HepG2 (cell line): Measurements from ENCODE around the gene AK9. TPM values are rescaled to one million over a fixed set of nuclear protein-coding genes. Genes with fewer than 3 reads are reported as not detected.
"Not testable (repeated sequence)": the region's sequence is repeated elsewhere in the genome, so short reads cannot be mapped to it uniquely, and the experiment has no call there.

Experiments used
- ATAC-seq: fragments of 200-7000 bp; cut with Tn5 transposase; 3 replicates; pipeline ENCODE4 v1.9.1; 2020; ENCODE audit warnings: mild to moderate bottlenecking, moderate library complexity
- BruUV-seq: library from RNA; stranded (reverse); fragments of 400-500 nt; replicated peaks from 2 replicates; lab custom pipeline; 2021; lab: Mats Ljungman, UMichigan
- CTCF ChIA-PET: fragments of 300-600 bp; formaldehyde crosslinking; extraction: SDS; loops from one replicate; lab custom pipeline; 2021; ENCODE audit warnings: low total read pairs, inconsistent platforms, low intra/inter-chr PET ratio; lab: Yijun Ruan, JAX
- POLR2A ChIA-PET: fragments of 350-600 bp; sonication (Branson Sonifier 250); formaldehyde crosslinking; loops from one replicate; lab custom pipeline; 2020; ENCODE audit warnings: antibody characterized with exemption, inconsistent platforms; lab: Yijun Ruan, JAX
- DNase-seq: peaks from one replicate; pipeline ENCODE4 v3.0.0-alpha.2; 2015; ENCODE audit warnings: low spot score
- FAIRE-seq: peaks from 3 replicates; lab custom pipeline; 2011; peaks lifted over from hg19 to GRCh38; lab: Jason Lieb, UNC
- H2AFZ ChIP-seq: one replicate; pipeline ENCODE4 v1.6.1; 2011; ENCODE audit warnings: low read length, inconsistent platforms
- H3K27ac ChIP-seq: fragments of 300-600 bp; 3 replicates; pipeline ENCODE4 v1.8.0; 2011; ENCODE audit warnings: mixed run types, mild to moderate bottlenecking, mixed read lengths, low read length, inconsistent platforms; ENCODE audit not compliant: insufficient read depth; ENCODE audit errors: extremely low read length
- H3K27me3 ChIP-seq, 2 experiments: fragments of 200-600 bp in 1 of 2; 2 replicates in 1 of 2; 3 replicates in 1 of 2; pipeline versions ENCODE4 v1.6.0 to v1.8.0; 2011; ENCODE audit warnings: low read length in 2 of 2, mild to moderate bottlenecking in 2 of 2, moderate library complexity in 2 of 2, inconsistent platforms in 1 of 2; ENCODE audit not compliant: insufficient read depth in 2 of 2, control insufficient read depth in 1 of 2
- H3K36me3 ChIP-seq, 2 experiments: fragments of 200-600 bp in 1 of 2; replicated peaks in 1 of 2; 2 replicates in 1 of 2; 3 replicates in 1 of 2; pipeline versions ENCODE4 v1.5.1 to v1.8.0; 2011; ENCODE audit warnings: low read length in 2 of 2, inconsistent platforms in 1 of 2; ENCODE audit not compliant: insufficient read depth in 2 of 2, control insufficient read depth in 1 of 2
- H3K4me1 ChIP-seq: 2 replicates; pipeline ENCODE4 v1.5.1; 2012; ENCODE audit warnings: low read length, inconsistent platforms; ENCODE audit not compliant: insufficient read depth
- H3K4me2 ChIP-seq: 2 replicates; pipeline ENCODE4 v1.6.0; 2011; ENCODE audit warnings: low read depth, low read length, inconsistent platforms
- H3K4me3 ChIP-seq, 3 experiments: fragments of 200-600 bp in 1 of 3; sonication (generic), shearing (Covaris generic) in 1 of 3; replicated peaks in 1 of 3; 2 replicates each; pipeline ENCODE4 v1.5.1; 2011 to 2016; ENCODE audit warnings: low read length in 3 of 3, inconsistent platforms in 2 of 3, low read depth in 2 of 3, mild to moderate bottlenecking in 2 of 3, control low read depth in 1 of 3, mixed read lengths in 1 of 3; ENCODE audit not compliant: insufficient read depth in 1 of 3
- H3K79me2 ChIP-seq: one replicate; pipeline ENCODE4 v1.6.1; 2011; ENCODE audit warnings: low read length, inconsistent platforms; ENCODE audit not compliant: insufficient read depth
- H3K9ac ChIP-seq: 2 replicates; pipeline ENCODE4 v1.6.0; 2011; ENCODE audit warnings: mild to moderate bottlenecking, low read depth, low read length, inconsistent platforms; ENCODE audit not compliant: insufficient read depth
- H3K9me3 ChIP-seq: 2 replicates; pipeline ENCODE4 v1.5.1; 2012; ENCODE audit warnings: mild to moderate bottlenecking, low read length
- H4K20me1 ChIP-seq: 2 replicates; pipeline ENCODE4 v1.6.0; 2011; ENCODE audit warnings: inconsistent platforms, mild to moderate bottlenecking, low read length, moderate library complexity; ENCODE audit not compliant: insufficient read depth
- AGO1 ChIP-seq: fragments of 200-400 bp; formaldehyde crosslinking; IDR thresholded peaks from 2 replicates; pipeline ENCODE4 v1.6.1; 2017; ENCODE audit warnings: mild to moderate bottlenecking, low read depth, low read length, moderate library complexity; ENCODE audit not compliant: poor library complexity, severe bottlenecking
- ARID4A ChIP-seq: sonication (generic); formaldehyde crosslinking; IDR thresholded peaks from 2 replicates; pipeline ENCODE4 v1.5.0; 2020; ENCODE audit warnings: mild to moderate bottlenecking, missing genetic modification reagents, borderline replicate concordance
- CEBPB ChIP-seq: IDR thresholded peaks from 2 replicates; pipeline ENCODE4 v1.6.1; 2011; ENCODE audit warnings: low read depth, low read length, improper control_type of control experiment, borderline replicate concordance
- CERS6 ChIP-seq: sonication (generic); formaldehyde crosslinking; IDR thresholded peaks from 2 replicates; pipeline ENCODE4 v1.5.0; 2020; ENCODE audit warnings: missing genetic modification reagents
- HMG20A ChIP-seq: IDR thresholded peaks from 2 replicates; pipeline ENCODE4 v1.6.1; 2016; ENCODE audit warnings: borderline replicate concordance
- MIXL1 ChIP-seq: IDR thresholded peaks from 2 replicates; pipeline ENCODE4 v1.6.1; 2016
- NFATC3 ChIP-seq: sonication (generic); formaldehyde crosslinking; IDR thresholded peaks from 2 replicates; pipeline ENCODE4 v1.5.1; 2020; ENCODE audit warnings: mild to moderate bottlenecking, missing genetic modification reagents
- NFKBIZ ChIP-seq: IDR thresholded peaks from 2 replicates; pipeline ENCODE4 v1.6.1; 2018; ENCODE audit warnings: missing genetic modification reagents, missing compliant biosample characterization
- POLR2AphosphoS2 ChIP-seq: IDR thresholded peaks from 2 replicates; pipeline ENCODE4 v1.6.1; 2011; ENCODE audit warnings: low read depth, low read length, improper control_type of control experiment
- SETDB1 ChIP-seq: sonication (generic); formaldehyde crosslinking; IDR thresholded peaks from 2 replicates; pipeline ENCODE4 v1.5.1; 2020; ENCODE audit warnings: missing genetic modification reagents, mild to moderate bottlenecking, borderline replicate concordance
- THYN1 ChIP-seq: sonication (generic); formaldehyde crosslinking; IDR thresholded peaks from 2 replicates; pipeline ENCODE4 v1.8.1; 2023; ENCODE audit warnings: low read depth, mild to moderate bottlenecking, moderate library complexity, missing genetic modification reagents, borderline replicate concordance
- ZFP36 ChIP-seq: fragments of 150-350 bp; IDR thresholded peaks from 2 replicates; pipeline ENCODE4 v1.6.1; 2018; ENCODE audit warnings: borderline replicate concordance, low read length, low read depth; ENCODE audit not compliant: partially characterized antibody
- ZNF282 ChIP-seq: fragments of 450-650 bp; IDR thresholded peaks from 2 replicates; pipeline ENCODE4 v1.6.1; 2018; ENCODE audit not compliant: partially characterized antibody
- ZNF746 ChIP-seq: sonication (generic); formaldehyde crosslinking; IDR thresholded peaks from 2 replicates; pipeline ENCODE4 v1.8.0; 2022; ENCODE audit warnings: mild to moderate bottlenecking, missing genetic modification reagents
- WGBS: methylation state at CpG from one replicate; pipeline ENCODE4 v1.1.6; 2017; ENCODE audit warnings: low lambda C conversion rate; 5-methylcytosine and 5-hydroxymethylcytosine counted together
- in situ Hi-C: cut with HindIII; loops from 2 replicates; pipeline ENCODE4 v1.10.0; 2017; ENCODE audit warnings: low pct_unique_long_range_greater_than_20kb; ENCODE audit not compliant: extremely low pct_ligation_motif_present
- intact Hi-C: fragments of 100-400 bp; cut with micrococcal nuclease; formaldehyde crosslinking; loops from one replicate; pipeline ENCODE4 v1.10.0; 2022; ENCODE audit not compliant: unreplicated experiment
- polyA plus RNA-seq, 8 experiments: library from polyadenylated mRNA; depleted of rRNA in 3 of 8; stranded (reverse) in 7 of 8; unstranded in 1 of 8; fragments of >200 nt; fragmentation: Illumina TruSeq in 4 of 8; extraction: Trizol in 4 of 8; gene quantifications; 2 replicates each; pipeline versions ENCODE4 v1.2.1 to v1.2.3, GENCODE V29; 2011 to 2016; ENCODE audit warnings: low read depth in 4 of 8, missing spikeins in 1 of 8, mixed read lengths in 1 of 8; ENCODE audit not compliant: insufficient read depth in 1 of 8
- total RNA-seq, 5 experiments: library from RNA; depleted of rRNA; stranded (reverse); fragments of >200 nt; fragmentation: Illumina TruSeq; extraction: Trizol; gene quantifications; 2 replicates each; pipeline ENCODE4 v1.2.3, GENCODE V29; 2016; ENCODE audit warnings: low read depth in 1 of 5

Gene AK9
- total and polyA plus RNA-seq, 2 of the 13 experiments (the other 11 are each of a cell fraction or from before 2014, with no cell fraction given) = 3.2 to 4.8 TPM

- TF ChIP-seq CERS6 (no peak), ZNF746 (CRISPR knock-in tag) (no peak), NFATC3 (CRISPR knock-in tag) (no peak), THYN1 (CRISPR knock-in tag) (no peak)
Measured at GRCh38 chr6:109521080-109521479, 169.9 kb downstream of the AK9 start (continued).

GRCh38 chr6:109519647-109520046 is 171.4 kb downstream of the AK9 start:
- H4K20me1 ChIP-seq, POLR2A ChIA-PET, intact Hi-C loops, H3K4me1 ChIP-seq, H3K4me2 ChIP-seq, H3K9ac ChIP-seq, H3K36me3 ChIP-seq, H3K27ac ChIP-seq, BruUV-seq, H3K4me3 ChIP-seq, CTCF ChIA-PET, H2AFZ ChIP-seq, DNase-seq, H3K27me3 ChIP-seq, FAIRE-seq, ATAC-seq, in situ Hi-C loops, H3K79me2 ChIP-seq: not testable (repeated sequence)
- peaks cover 11% of the 10 kb centered on the region for H3K9me3 ChIP-seq

GRCh38 chr6:109516929-109517328 is 174.1 kb downstream of the AK9 start:
- Histone ChIP-seq H3K9me3 (no peaks in the 10 kb centered on the region), H3K4me3 (no peak overlapping the region), H2AFZ (no peak overlapping the region), H3K27me3 (no peaks in the 10 kb centered on the region), H3K4me2 (no peak overlapping the region), H3K4me1 (no peaks in the 10 kb centered on the region), H3K9ac (no peak overlapping the region), H3K27ac (no peak overlapping the region), H4K20me1 (no peaks in the 10 kb centered on the region), H3K36me3 (no peaks in the 10 kb centered on the region), H3K79me2 (no peaks in the 10 kb centered on the region)
- POLR2A ChIA-PET = no interaction called here
- ATAC-seq (no peak), FAIRE-seq (no peak), DNase-seq (no peak)
- intact Hi-C loops = no loop called here
- 65% methylated on average over 3 of the region's 3 CpGs for WGBS
- no TSS peak for BruUV-seq
- in situ Hi-C loops = no loop called here
- CTCF ChIA-PET = no interaction called here
- TF ChIP-seq ZNF282 = no peak
- TF ChIP-seq NFKBIZ (CRISPR knock-in tag) = no peak
- no peak for TF ChIP-seq HMG20A (CRISPR knock-in tag)
- TF ChIP-seq AGO1 = no peak
- TF ChIP-seq CEBPB = no peak
- no peak for TF ChIP-seq POLR2AphosphoS2
- TF ChIP-seq ZFP36 = no peak
- no peak for TF ChIP-seq MIXL1 (CRISPR knock-in tag)
- TF ChIP-seq SETDB1 (CRISPR knock-in tag) = no peak
- no peak for TF ChIP-seq ARID4A (CRISPR knock-in tag)
